AG09319 (cell line): Measurements from ENCODE around the gene PFDN1.

Source experiments
- DNase-seq: peaks from one replicate; pipeline ENCODE4 v3.0.0-alpha.2; 2010; ENCODE audit warnings: low read depth; ENCODE audit errors: extremely low read depth
- CTCF ChIP-seq: IDR thresholded peaks from 2 replicates; pipeline ENCODE4 v1.5.1; 2011; ENCODE audit warnings: low read depth, mild to moderate bottlenecking, inconsistent platforms, low read length, moderate library complexity

PFDN1 gene

GRCh38 chr5:140225396-140225795 is 77.5 kb downstream of the PFDN1 start:
- DNase-seq: no peak
- TF ChIP-seq CTCF: no peak

GRCh38 chr5:140224658-140225057 is 78.2 kb downstream of the PFDN1 start:
- no peak for DNase-seq
- TF ChIP-seq CTCF: no peak

- TF ChIP-seq CTCF: no peak
- no peak for DNase-seq
Observed at GRCh38 chr5:140223567-140223966, 79.3 kb downstream of the PFDN1 start.

- no peak for DNase-seq
- no peak for TF ChIP-seq CTCF
Observed at GRCh38 chr5:140222416-140222815, 80.5 kb downstream of the PFDN1 start.

GRCh38 chr5:140221697-140222223 is 81.1 kb downstream of the PFDN1 start:
- peak; percentile 24 for DNase-seq
- TF ChIP-seq CTCF: no peak

GRCh38 chr5:140220698-140221064 is 82.2 kb downstream of the PFDN1 start:
- DNase-seq: no peak
- TF ChIP-seq CTCF: no peak

- no peak for DNase-seq
- no peak for TF ChIP-seq CTCF
Observed at GRCh38 chr5:140220032-140220697, 82.7 kb downstream of the PFDN1 start.
